ENCODE measurements around the gene ACOX1.

GRCh38 chr17:76022285-76022684 is 43.3 kb upstream of the ACOX1 start:
- no peak for TF ChIP-seq CTCF (IDR thresholded peaks at IDR 0.05)
- TF ChIP-seq EZH2 (IDR thresholded peaks at IDR 0.05; ENCODE audit: borderline replicate concordance, insufficient read depth, low read depth, low read length, poor library complexity, severe bottlenecking), result no peak
